K562 (cell line): Measurements from ENCODE around the gene ACTN1. TPM values are rescaled to one million over a fixed set of nuclear protein-coding genes. Genes with fewer than 3 reads are reported as not detected.

ENCODE experiments used
- ATAC-seq: fragments of 200-7000 bp; cut with Tn5 transposase; 3 replicates; pipeline ENCODE4 v1.9.1; 2020; ENCODE audit warnings: moderate library complexity
- BruUV-seq: library from RNA; stranded (reverse); fragments of 400-500 nt; replicated peaks from 2 replicates; lab custom pipeline; 2021; lab: Mats Ljungman, UMichigan
- CTCF ChIA-PET: fragments of 300-600 bp; formaldehyde crosslinking; extraction: SDS; loops from one replicate; lab custom pipeline; 2021; ENCODE audit warnings: low intra/inter-chr PET ratio; lab: Yijun Ruan, JAX
- POLR2A ChIA-PET: fragments of 300-600, 350-650 bp; sonication (Branson Sonifier 250); formaldehyde crosslinking; extraction: SDS; loops from one replicate; lab custom pipeline; 2021; ENCODE audit warnings: antibody characterized with exemption, inconsistent platforms; lab: Yijun Ruan, JAX
- DNase-seq, 4 experiments: peaks; one replicate each; pipeline versions ENCODE4 v3.0.0 to v3.0.0-alpha.2; 2011 to 2018; ENCODE audit warnings: low spot score in 3 of 4, mixed read lengths in 3 of 4; ENCODE audit errors: extremely low read depth in 1 of 4
- FAIRE-seq: peaks from 2 replicates; lab custom pipeline; 2011; peaks lifted over from hg19 to GRCh38; lab: Jason Lieb, UNC
- H2AFZ ChIP-seq: 2 replicates; pipeline ENCODE4 v1.6.0; 2011; ENCODE audit warnings: low read depth, low read length, control low read depth, inconsistent platforms
- H3K27ac ChIP-seq: fragments of 200-600 bp; 3 replicates; pipeline ENCODE4 v1.8.0; 2011; ENCODE audit warnings: low read depth, mild to moderate bottlenecking, control low read depth, inconsistent platforms, low read length, moderate library complexity, mixed read lengths; ENCODE audit errors: extremely low read depth
- H3K27me3 ChIP-seq, 2 experiments: fragments of 300-600 bp in 1 of 2; 2 replicates in 1 of 2; 3 replicates in 1 of 2; pipeline versions ENCODE4 v1.6.0 to v1.8.0; 2011; ENCODE audit warnings: inconsistent platforms in 2 of 2, low read length in 2 of 2, mild to moderate bottlenecking in 1 of 2, mixed read lengths in 1 of 2, moderate library complexity in 1 of 2; ENCODE audit not compliant: control insufficient read depth in 2 of 2, insufficient read depth in 2 of 2
- H3K36me3 ChIP-seq: fragments of 300-600 bp; 3 replicates; pipeline ENCODE4 v1.8.0; 2011; ENCODE audit warnings: mild to moderate bottlenecking, low read length, inconsistent platforms; ENCODE audit not compliant: control insufficient read depth, insufficient read depth
- H3K4me1 ChIP-seq, 2 experiments: fragments of 200-600 bp in 1 of 2; replicated peaks in 1 of 2; 2 replicates in 1 of 2; 3 replicates in 1 of 2; pipeline versions ENCODE4 v1.5.1 to v1.8.0; 2011; ENCODE audit warnings: inconsistent platforms in 2 of 2, low read length in 2 of 2, mild to moderate bottlenecking in 1 of 2, mixed read lengths in 1 of 2, moderate library complexity in 1 of 2; ENCODE audit not compliant: control insufficient read depth in 2 of 2, insufficient read depth in 2 of 2
- H3K4me2 ChIP-seq: 2 replicates; pipeline ENCODE4 v1.6.1; 2011; ENCODE audit warnings: low read length, control low read depth, inconsistent platforms, mixed read lengths; ENCODE audit not compliant: insufficient read depth
- H3K4me3 ChIP-seq: fragments of 200-600 bp; sonication (generic), shearing (Covaris generic); 2 replicates; pipeline ENCODE4 v1.5.1; 2016; ENCODE audit warnings: control low read depth, inconsistent platforms
- H3K79me2 ChIP-seq: fragments of 200-600 bp; 3 replicates; pipeline ENCODE4 v1.8.0; 2011; ENCODE audit warnings: low read length, inconsistent platforms; ENCODE audit not compliant: control insufficient read depth, insufficient read depth
- H3K9ac ChIP-seq, 2 experiments: 2 replicates each; pipeline versions ENCODE4 v1.6.0 to v1.6.1; 2011; ENCODE audit warnings: low read depth in 2 of 2, low read length in 2 of 2, control low read depth in 1 of 2, inconsistent platforms in 1 of 2, mild to moderate bottlenecking in 1 of 2, mixed read lengths in 1 of 2; ENCODE audit not compliant: insufficient read depth in 1 of 2
- H3K9me1 ChIP-seq: one replicate; pipeline ENCODE4 v1.6.0; 2011; ENCODE audit warnings: inconsistent platforms, mild to moderate bottlenecking, low read length, moderate library complexity; ENCODE audit not compliant: control insufficient read depth, insufficient read depth
- H3K9me3 ChIP-seq: replicated peaks from 2 replicates; pipeline ENCODE4 v1.5.1; 2011; ENCODE audit warnings: low read depth, low read length, inconsistent platforms; ENCODE audit not compliant: control insufficient read depth, insufficient read depth
- H4K20me1 ChIP-seq: replicated peaks from 2 replicates; pipeline ENCODE4 v1.6.1; 2011; ENCODE audit warnings: low read length, inconsistent platforms, mixed read lengths; ENCODE audit not compliant: control insufficient read depth, insufficient read depth
- ARNT ChIP-seq, 2 experiments: fragments of 450-650 bp; IDR thresholded peaks; 2 replicates each; pipeline ENCODE4 v1.6.1; 2016; ENCODE audit warnings: mild to moderate bottlenecking in 1 of 2
- CEBPG ChIP-seq, 3 experiments: fragments of 200-800 bp in 1 of 3; sonication (Bioruptor generic) in 1 of 3; sonication (generic) in 1 of 3; formaldehyde crosslinking in 1 of 3; IDR thresholded peaks in 2 of 3; conservative IDR thresholded peaks in 1 of 3; 2 replicates each; pipeline versions ENCODE4 v1.6.1 to v1.8.0; 2016 to 2022; ENCODE audit warnings: missing compliant biosample characterization in 2 of 3, missing genetic modification characterization in 2 of 3, mild to moderate bottlenecking in 1 of 3, missing genetic modification reagents in 1 of 3
- E2F3 ChIP-seq: fragments of 250-450 bp; sonication (Bioruptor Pico); IDR thresholded peaks from 2 replicates; pipeline ENCODE4 v1.4.0; 2020; ENCODE audit warnings: mild to moderate bottlenecking
- ERF ChIP-seq: fragments of 450-650 bp; formaldehyde crosslinking; IDR thresholded peaks from 2 replicates; pipeline ENCODE4 v1.4.0; 2020; ENCODE audit warnings: mild to moderate bottlenecking, mixed read lengths
- JUNB ChIP-seq: fragments of 450-650 bp; formaldehyde crosslinking; conservative IDR thresholded peaks from 2 replicates; pipeline ENCODE4 v1.4.0; 2020; ENCODE audit warnings: mild to moderate bottlenecking
- MAFK ChIP-seq: IDR thresholded peaks from 2 replicates; pipeline ENCODE4 v1.6.1; 2011; ENCODE audit warnings: low read length, improper control_type of control experiment
- NONO ChIP-seq, 2 experiments: fragments of 200-400 bp in 1 of 2; fragments of 450-650 bp in 1 of 2; formaldehyde crosslinking in 1 of 2; IDR thresholded peaks; 2 replicates each; pipeline ENCODE4 v1.6.1; 2017; ENCODE audit warnings: low read depth in 2 of 2, mild to moderate bottlenecking in 2 of 2, moderate library complexity in 2 of 2, low read length in 1 of 2
- PTBP1 ChIP-seq: fragments of 200-400 bp; formaldehyde crosslinking; IDR thresholded peaks from 2 replicates; pipeline ENCODE4 v1.6.1; 2017; ENCODE audit warnings: low read depth, low read length
- RAD51 ChIP-seq: fragments of 450-650 bp; IDR thresholded peaks from 2 replicates; pipeline ENCODE4 v1.7.1; 2016; ENCODE audit warnings: low read depth, mild to moderate bottlenecking, borderline replicate concordance
- RBM14 ChIP-seq: fragments of 200-400 bp; formaldehyde crosslinking; IDR thresholded peaks from 2 replicates; pipeline ENCODE4 v1.6.1; 2018; ENCODE audit warnings: low read depth, mild to moderate bottlenecking, low read length, moderate library complexity, borderline replicate concordance; ENCODE audit not compliant: insufficient read depth
- ZC3H4 ChIP-seq: sonication (generic); formaldehyde crosslinking; IDR thresholded peaks from 2 replicates; pipeline ENCODE4 v1.9.0; 2021; ENCODE audit warnings: missing genetic modification reagents, borderline replicate concordance
- ZFPM2 ChIP-seq: fragments of 250-450 bp; sonication (Bioruptor Pico); IDR thresholded peaks from 2 replicates; pipeline ENCODE4 v1.5.1; 2022; ENCODE audit warnings: mild to moderate bottlenecking
- ZNF445 ChIP-seq: fragments of 250-450 bp; sonication (Bioruptor Pico); IDR thresholded peaks from 2 replicates; pipeline ENCODE4 v1.4.0; 2020; ENCODE audit warnings: low read depth, mild to moderate bottlenecking, moderate library complexity
- WGBS: fragments of 100-300 bp; shearing (Covaris generic); methylation state at CpG from one replicate; pipeline ENCODE4 v1.1.6; 2016; ENCODE audit warnings: low coverage, mixed read lengths; ENCODE audit not compliant: insufficient coverage; ENCODE audit errors: missing lambda C conversion rate; 5-methylcytosine and 5-hydroxymethylcytosine counted together
- in situ Hi-C: fragments of 300-500 bp; cut with MboI; formaldehyde crosslinking; loops from 4 replicates; pipeline ENCODE4 v1.15.0; 2018; ENCODE audit warnings: inconsistent platforms, mixed read lengths
- intact Hi-C: fragments of 100-400 bp; cut with micrococcal nuclease; formaldehyde crosslinking; loops from 2 replicates; pipeline ENCODE4 v1.14.2; 2022
- polyA plus RNA-seq, 8 experiments: library from polyadenylated mRNA; depleted of rRNA in 4 of 8; stranded (reverse) in 5 of 8; unstranded in 3 of 8; fragments of >200 nt; fragmentation: Nextera tagmentation in 2 of 8; fragmentation: Illumina TruSeq in 1 of 8; extraction: Ambion mirVana in 2 of 8; extraction: Trizol in 1 of 8; gene quantifications; 2 replicates each; pipeline versions ENCODE4 v1.2.1 to v1.2.3, GENCODE V29; 2011 to 2014; ENCODE audit warnings: inconsistent platforms in 1 of 8, missing spikeins in 1 of 8
- total RNA-seq, 7 experiments: library from RNA; depleted of rRNA in 6 of 7; stranded (reverse); fragments of >200 nt in 6 of 7; fragmentation: Illumina TruSeq in 2 of 7; extraction: Trizol in 2 of 7; gene quantifications; 2 replicates each; pipeline versions ENCODE4 v1.2.1 to v1.2.3, GENCODE V29; 2011 to 2021; ENCODE audit warnings: low replicate concordance in 1 of 7
- TF ChIP-seq, protein P1 (sequence below): fragments of 250-450 bp; sonication (Bioruptor Pico); IDR thresholded peaks from 2 replicates; pipeline ENCODE4 v1.5.0; 2020; ENCODE audit warnings: mild to moderate bottlenecking
- TF ChIP-seq, protein P2 (sequence below): fragments of 450-650 bp; formaldehyde crosslinking; IDR thresholded peaks from 2 replicates; pipeline ENCODE4 v1.4.0; 2020; ENCODE audit warnings: mild to moderate bottlenecking, moderate library complexity
- TF ChIP-seq, protein P3 (sequence below): fragments of 450-650 bp; IDR thresholded peaks from 2 replicates; pipeline ENCODE4 v1.7.1; 2018; ENCODE audit warnings: mild to moderate bottlenecking, low read depth; ENCODE audit not compliant: partially characterized antibody

Gene ACTN1
- total and polyA plus RNA-seq, 9 of the 15 experiments (the other 6 are each of a cell fraction or from before 2014, with no cell fraction given), result 2.2 to 67.7 (median 34.5) TPM

DNA sequence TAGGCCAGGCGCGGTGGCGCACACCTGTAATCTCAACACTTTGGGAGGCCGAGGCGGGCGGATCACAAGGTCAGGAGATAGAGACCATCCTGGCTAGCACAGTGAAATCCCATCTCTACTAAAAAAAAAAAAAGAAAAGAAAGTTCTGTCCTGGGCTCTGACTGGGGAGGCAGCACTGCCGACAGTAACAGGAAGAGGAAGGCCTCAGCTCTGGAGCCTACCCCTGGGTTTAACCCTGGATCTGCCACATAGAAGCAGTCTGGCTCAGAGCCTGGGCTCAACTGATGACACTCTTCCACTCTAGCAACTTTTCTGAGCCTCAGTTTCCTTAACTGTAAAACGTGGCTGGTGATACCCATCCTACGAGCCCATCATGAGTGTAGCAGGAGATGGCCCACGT lies 60.5 kb downstream of the ACTN1 start:
- POLR2A ChIA-PET, result no interaction called here
- no peaks in the 10 kb centered on the region for H3K79me2 ChIP-seq
- in situ Hi-C loops, result loop anchor here (10.0 kb wide), 1 partner anchor 176 kb away; no protein-coding TSS in a partner anchor

More for the DNA sequence above, 60.5 kb downstream of the ACTN1 start:
- ATAC-seq (no peak), FAIRE-seq (no peak), DNase-seq (no peak)
- Histone ChIP-seq H3K9me1 (peaks cover 4% of the 10 kb centered on the region), H4K20me1 (no peaks in the 10 kb centered on the region), H3K4me3 (no peak overlapping the region), H3K9me3 (no peaks in the 10 kb centered on the region), H2AFZ (no peak overlapping the region), H3K27ac (no peak overlapping the region), H3K4me1 (no peaks in the 10 kb centered on the region), H3K27me3 (no peaks in the 10 kb centered on the region), H3K36me3 (peaks cover 43% of the 10 kb centered on the region; the same call in 2 of the 3 replicates), H3K9ac (no peak overlapping the region), H3K4me2 (no peak overlapping the region)
- CTCF ChIA-PET, result no interaction called here
- TF ChIP-seq ERF (CRISPR knock-in tag) (no peak), ZFPM2 (CRISPR knock-in tag) (no peak), RAD51 (no peak), PTBP1 (no peak), ARNT (IDR thresholded peaks at IDR 0.05) (no peak), ZNF445 (CRISPR knock-in tag) (no peak), RBM14 (no peak), ZC3H4 (no peak), CEBPG (CRISPR knock-in tag; IDR thresholded peaks at IDR 0.05) (no peak), CEBPG (tag; conservative IDR thresholded peaks at IDR 0.05 in 1 of 2, IDR thresholded peaks at IDR 0.05 in 1 of 2) (no peak), NONO (IDR thresholded peaks at IDR 0.05; ENCODE audit: low read depth in 2 of 2, low read length in 1 of 2) (no peak), MAFK (no peak), JUNB (CRISPR knock-in tag) (no peak), E2F3 (CRISPR knock-in tag) (no peak)
- TF ChIP-seq, protein P1, sequence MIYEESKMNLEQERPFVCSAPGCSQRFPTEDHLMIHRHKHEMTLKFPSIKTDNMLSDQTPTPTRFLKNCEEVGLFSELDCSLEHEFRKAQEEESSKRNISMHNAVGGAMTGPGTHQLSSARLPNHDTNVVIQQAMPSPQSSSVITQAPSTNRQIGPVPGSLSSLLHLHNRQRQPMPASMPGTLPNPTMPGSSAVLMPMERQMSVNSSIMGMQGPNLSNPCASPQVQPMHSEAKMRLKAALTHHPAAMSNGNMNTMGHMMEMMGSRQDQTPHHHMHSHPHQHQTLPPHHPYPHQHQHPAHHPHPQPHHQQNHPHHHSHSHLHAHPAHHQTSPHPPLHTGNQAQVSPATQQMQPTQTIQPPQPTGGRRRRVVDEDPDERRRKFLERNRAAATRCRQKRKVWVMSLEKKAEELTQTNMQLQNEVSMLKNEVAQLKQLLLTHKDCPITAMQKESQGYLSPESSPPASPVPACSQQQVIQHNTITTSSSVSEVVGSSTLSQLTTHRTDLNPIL (CRISPR knock-in tag), result no peak
- TF ChIP-seq, protein P2, sequence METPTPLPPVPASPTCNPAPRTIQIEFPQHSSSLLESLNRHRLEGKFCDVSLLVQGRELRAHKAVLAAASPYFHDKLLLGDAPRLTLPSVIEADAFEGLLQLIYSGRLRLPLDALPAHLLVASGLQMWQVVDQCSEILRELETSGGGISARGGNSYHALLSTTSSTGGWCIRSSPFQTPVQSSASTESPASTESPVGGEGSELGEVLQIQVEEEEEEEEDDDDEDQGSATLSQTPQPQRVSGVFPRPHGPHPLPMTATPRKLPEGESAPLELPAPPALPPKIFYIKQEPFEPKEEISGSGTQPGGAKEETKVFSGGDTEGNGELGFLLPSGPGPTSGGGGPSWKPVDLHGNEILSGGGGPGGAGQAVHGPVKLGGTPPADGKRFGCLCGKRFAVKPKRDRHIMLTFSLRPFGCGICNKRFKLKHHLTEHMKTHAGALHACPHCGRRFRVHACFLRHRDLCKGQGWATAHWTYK (CRISPR knock-in tag), result no peak
- TF ChIP-seq, protein P3, sequence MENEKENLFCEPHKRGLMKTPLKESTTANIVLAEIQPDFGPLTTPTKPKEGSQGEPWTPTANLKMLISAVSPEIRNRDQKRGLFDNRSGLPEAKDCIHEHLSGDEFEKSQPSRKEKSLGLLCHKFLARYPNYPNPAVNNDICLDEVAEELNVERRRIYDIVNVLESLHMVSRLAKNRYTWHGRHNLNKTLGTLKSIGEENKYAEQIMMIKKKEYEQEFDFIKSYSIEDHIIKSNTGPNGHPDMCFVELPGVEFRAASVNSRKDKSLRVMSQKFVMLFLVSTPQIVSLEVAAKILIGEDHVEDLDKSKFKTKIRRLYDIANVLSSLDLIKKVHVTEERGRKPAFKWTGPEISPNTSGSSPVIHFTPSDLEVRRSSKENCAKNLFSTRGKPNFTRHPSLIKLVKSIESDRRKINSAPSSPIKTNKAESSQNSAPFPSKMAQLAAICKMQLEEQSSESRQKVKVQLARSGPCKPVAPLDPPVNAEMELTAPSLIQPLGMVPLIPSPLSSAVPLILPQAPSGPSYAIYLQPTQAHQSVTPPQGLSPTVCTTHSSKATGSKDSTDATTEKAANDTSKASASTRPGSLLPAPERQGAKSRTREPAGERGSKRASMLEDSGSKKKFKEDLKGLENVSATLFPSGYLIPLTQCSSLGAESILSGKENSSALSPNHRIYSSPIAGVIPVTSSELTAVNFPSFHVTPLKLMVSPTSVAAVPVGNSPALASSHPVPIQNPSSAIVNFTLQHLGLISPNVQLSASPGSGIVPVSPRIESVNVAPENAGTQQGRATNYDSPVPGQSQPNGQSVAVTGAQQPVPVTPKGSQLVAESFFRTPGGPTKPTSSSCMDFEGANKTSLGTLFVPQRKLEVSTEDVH, result no peak
- intact Hi-C loops, result loop anchor here (10.0 kb wide), 1 partner anchor 86 kb away; no protein-coding TSS in a partner anchor
- BruUV-seq, result no TSS peak
- WGBS, result 91% methylated on average over 4 of the region's 10 CpGs
